Measurements from ENCODE around the gene SYNJ2.

Gene SYNJ2

GRCh38 chr6:157999168-158000051, 17.7 kb downstream of the SYNJ2 start:
- no peak for DNase-seq (ENCODE audit: low spot score)

- no peak for DNase-seq (ENCODE audit: low spot score)
These were observed 19.1 kb downstream of the SYNJ2 start for GRCh38 chr6:158000530-158001307.

GRCh38 chr6:158002249-158002950, 20.7 kb downstream of the SYNJ2 start:
- DNase-seq (ENCODE audit: low spot score), result no peak

GRCh38 chr6:158002951-158003853, 21.5 kb downstream of the SYNJ2 start:
- DNase-seq (ENCODE audit: low spot score), result no peak

GRCh38 chr6:158003910-158004700, 22.4 kb downstream of the SYNJ2 start:
- no peak for DNase-seq (ENCODE audit: low spot score)

- no peak for DNase-seq (ENCODE audit: low spot score)
These were observed 23.0 kb downstream of the SYNJ2 start for GRCh38 chr6:158004701-158005095.

- no peak for DNase-seq (ENCODE audit: low spot score)
These were observed 24.0 kb downstream of the SYNJ2 start for GRCh38 chr6:158005626-158006180.

- DNase-seq (ENCODE audit: low spot score), result no peak
These were observed 24.7 kb downstream of the SYNJ2 start for GRCh38 chr6:158006331-158006730.

GRCh38 chr6:158006821-158007570, 25.3 kb downstream of the SYNJ2 start:
- no peak for DNase-seq (ENCODE audit: low spot score)

- no peak for DNase-seq (ENCODE audit: low spot score)
These were observed 27.1 kb downstream of the SYNJ2 start for GRCh38 chr6:158008864-158009113.

GRCh38 chr6:158009114-158009891, 27.6 kb downstream of the SYNJ2 start:
- no peak for DNase-seq (ENCODE audit: low spot score)

- DNase-seq (ENCODE audit: low spot score), result no peak
These were observed 28.4 kb downstream of the SYNJ2 start for GRCh38 chr6:158009935-158010585.

GRCh38 chr6:158010591-158011477, 29.2 kb downstream of the SYNJ2 start:
- no peak for DNase-seq (ENCODE audit: low spot score)

- no peak for DNase-seq (ENCODE audit: low spot score)
These were observed 29.8 kb downstream of the SYNJ2 start for GRCh38 chr6:158011478-158011920.

- DNase-seq (ENCODE audit: low spot score), result no peak
These were observed 30.4 kb downstream of the SYNJ2 start for GRCh38 chr6:158011980-158012566.

- DNase-seq (ENCODE audit: low spot score), result no peak
These were observed 32.3 kb downstream of the SYNJ2 start for GRCh38 chr6:158013904-158014504.

Measured in germinal center (tissue), 1 donor.